HG03520 (cell line): Measurements from ENCODE around the gene KCNN3.

ENCODE experiments used
- ATAC-seq: cut with Tn5 transposase; IDR thresholded peaks from one replicate; pipeline ENCODE4 v1.9.1; 2021; ENCODE audit warnings: mild to moderate bottlenecking, moderate library complexity; ENCODE audit not compliant: unreplicated experiment

Gene KCNN3

DNA sequence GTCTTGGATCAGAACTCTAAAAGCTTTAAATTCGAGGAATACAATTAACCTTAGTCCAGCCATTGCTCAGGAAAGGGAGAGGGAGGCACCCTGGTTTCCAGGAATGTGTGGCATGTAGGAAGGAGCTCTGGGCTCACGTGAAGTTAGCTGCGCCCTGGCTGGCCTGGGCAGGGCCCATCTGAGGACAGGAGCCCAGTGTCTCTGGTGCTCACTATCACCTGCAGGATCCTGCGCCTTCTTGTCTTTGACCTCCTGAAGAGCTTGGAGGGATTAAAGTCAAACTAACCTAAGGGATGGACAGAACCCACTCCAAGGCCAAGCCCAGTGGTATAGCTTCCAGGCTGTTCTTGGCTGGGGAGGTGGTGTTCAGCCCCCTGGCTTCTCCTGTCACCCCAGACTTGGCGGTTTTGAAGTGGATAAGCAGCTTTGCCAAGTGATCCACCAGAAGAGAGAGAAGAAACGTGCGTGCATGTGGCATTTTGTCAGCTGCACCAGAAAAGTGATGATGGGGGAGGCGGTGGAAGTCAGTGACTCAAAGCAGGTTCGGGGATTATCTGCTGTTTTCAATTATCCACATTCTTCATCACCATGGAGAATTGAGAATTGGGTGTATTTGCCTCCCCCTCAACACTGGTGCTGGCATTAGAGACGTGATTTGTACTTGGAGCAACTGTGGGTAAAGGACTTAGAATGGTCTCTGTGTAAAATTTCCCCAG lies 11.9 kb upstream of the KCNN3 start:
- ATAC-seq, result no peak

DNA sequence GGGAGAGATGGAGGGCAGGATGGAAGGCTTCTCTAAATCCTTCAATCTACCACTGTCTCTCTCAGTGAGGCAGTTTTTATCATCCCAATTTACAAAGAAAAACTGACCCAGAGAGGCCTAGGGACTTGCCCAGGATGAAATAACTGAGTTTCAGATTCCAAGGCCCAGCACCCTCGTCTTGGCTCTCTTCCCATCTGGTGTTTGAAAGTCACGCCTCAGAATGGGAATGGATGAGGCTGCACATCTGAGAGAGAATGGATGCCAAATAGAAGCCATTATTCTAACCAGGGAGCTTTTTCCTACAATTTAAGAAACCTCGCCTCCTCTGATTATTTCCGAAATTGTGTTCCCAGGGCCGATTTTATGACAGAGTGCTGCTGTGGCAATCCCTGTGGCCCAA lies 10.6 kb upstream of the KCNN3 start:
- no peak for ATAC-seq

DNA sequence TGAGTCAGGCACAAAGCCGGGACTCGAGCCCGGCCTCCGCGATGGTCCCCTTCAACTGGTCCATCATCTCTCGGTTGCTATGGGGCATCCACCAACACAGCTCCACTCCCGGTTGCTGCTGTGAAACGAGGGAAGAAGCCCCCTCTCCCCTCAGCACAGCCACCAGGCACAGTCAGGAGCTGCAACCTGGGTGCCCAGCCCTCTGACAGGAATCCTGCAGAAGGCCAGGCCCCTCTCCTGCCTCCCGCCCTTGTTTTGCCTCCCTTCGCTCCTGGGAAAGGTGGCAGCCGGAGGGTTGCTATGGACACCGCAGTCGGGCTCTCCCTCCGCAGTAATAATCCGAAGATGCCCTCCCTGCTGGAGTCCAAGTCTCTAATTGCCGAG lies 8.9 kb upstream of the KCNN3 start:
- no peak for ATAC-seq

DNA sequence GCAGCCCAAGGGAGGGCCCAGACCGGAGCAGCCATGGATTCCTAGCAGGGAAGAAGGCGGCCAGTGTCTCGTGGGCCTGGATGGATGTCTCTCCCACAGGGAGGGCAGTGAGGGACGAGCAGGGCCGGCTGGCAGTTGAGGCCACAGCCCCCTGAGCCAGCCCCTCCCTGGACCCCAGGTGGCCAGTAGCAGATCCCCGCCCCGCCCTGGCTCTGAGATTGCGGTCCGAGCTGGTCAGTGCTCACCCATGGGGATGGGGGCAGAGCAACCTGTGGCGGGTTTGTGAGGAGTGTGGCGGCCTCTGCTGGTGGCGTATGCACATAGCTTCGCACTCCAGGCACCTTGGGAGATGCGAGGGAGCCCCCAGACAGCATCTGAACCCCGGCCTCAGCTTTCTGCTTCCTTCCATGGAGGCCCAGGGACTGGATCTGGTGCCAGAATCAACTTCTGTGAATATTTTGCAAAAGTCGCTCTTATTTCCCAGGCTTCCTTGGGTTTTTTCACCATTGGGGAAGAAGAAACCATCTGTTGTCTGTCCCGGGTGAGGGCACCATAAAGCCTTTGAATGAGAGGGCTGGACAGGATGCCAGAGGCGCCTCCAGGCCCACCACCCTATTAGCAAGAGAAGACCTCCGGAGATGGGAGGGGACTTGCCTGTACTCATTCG lies 8.4 kb upstream of the KCNN3 start:
- peak; percentile 60 for ATAC-seq

DNA sequence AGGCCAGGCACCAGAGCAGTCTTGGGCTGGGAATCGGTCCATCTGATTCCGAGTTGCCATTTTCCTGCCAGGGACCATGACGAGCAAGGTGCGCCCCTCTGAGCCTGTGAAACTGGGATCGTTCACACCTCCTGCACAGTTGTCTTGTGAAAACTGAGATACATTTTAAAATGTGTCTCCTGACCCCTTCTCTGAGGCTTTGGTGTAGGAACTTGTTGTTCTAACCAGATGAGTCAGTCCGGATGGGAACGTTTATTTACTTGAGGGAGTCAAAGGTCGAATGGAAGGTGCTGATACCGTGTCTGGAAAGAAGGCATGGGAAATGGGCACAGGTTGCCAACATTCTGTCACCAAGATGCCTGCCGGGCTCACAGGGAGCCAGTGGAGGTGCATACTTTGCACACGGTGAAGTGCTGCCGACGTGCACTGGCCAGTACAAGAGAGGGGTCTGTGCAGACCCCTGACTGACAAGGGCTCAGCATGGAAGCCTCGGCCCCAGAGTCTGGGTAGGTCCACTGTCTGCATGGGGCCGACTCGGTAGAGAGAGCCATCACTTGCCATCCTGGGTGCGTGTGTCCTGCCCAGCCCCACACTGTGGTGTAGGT lies 7.4 kb upstream of the KCNN3 start:
- ATAC-seq, result no peak

DNA sequence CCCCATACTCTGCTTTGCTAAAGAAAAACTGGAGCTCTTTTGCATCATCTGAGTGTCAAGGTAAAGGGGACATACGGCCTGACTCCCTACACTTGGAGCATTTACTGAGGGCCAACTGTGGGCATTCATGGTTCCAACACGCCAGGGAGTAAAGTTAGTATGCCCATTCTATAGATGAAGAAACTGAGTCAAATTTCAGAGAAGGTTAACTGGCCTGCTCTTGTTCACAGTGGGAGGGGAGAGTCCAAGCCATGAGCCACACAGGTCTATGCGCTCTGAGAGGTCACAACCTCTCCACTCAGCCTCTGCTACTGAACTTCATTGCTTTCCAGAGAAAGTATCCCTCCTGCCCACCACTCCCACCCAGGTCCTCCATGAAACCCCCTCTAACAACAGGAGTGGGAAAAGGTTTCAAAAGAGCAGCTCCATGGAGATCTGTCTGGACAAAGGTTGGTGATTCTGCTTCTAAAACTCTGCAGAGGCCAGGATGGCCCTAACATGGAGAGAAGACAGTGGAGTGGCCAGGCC lies 6.8 kb upstream of the KCNN3 start:
- ATAC-seq, result no peak

DNA sequence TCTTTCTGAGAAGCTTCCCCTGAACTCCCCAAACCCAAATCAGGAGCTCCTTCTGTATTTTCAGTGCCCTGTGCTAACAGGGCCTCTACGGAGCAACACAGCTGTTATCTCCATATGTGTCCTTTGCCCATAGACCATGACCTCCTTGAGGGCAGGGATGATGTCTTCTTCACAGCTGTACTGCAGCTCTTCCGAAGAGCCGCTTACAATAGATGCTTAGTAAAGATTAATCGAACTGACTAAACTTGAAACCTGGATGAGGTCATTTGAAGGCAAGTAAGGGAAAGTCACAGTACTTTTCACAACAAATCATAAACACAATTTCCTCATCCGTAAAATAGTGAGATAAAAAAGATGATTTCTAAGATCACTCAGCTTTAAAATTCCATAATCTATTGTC lies 4.4 kb upstream of the KCNN3 start:
- no peak for ATAC-seq

DNA sequence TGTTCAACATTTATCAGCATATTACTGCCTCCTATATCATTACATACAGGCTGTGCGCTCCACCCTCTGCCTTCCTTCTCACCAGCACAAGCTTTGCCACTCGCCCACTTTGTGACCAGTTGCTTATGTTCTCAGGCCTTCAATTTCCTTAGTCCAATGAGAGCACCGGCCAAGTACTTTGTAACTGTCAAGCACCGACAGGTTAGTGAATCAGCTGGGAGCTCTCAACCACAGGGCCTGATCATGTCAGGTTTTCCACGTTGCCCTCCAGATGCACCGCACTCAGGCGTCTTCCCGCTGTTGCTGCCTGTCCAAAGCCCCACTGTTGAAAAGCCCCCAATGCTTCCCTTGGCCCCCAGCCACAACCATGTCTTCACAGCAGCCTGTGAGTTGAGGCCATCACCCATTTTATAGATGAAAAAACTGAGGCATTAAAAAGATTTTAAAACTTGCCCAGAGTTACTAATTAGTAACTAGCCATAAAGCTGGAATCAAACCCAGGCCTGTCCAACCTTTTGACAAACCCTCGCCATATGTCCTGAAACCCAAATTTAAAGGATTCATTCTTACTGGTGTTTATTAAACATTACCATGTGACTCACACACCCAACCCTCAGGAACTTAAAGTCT lies 3.4 kb upstream of the KCNN3 start:
- no peak for ATAC-seq

DNA sequence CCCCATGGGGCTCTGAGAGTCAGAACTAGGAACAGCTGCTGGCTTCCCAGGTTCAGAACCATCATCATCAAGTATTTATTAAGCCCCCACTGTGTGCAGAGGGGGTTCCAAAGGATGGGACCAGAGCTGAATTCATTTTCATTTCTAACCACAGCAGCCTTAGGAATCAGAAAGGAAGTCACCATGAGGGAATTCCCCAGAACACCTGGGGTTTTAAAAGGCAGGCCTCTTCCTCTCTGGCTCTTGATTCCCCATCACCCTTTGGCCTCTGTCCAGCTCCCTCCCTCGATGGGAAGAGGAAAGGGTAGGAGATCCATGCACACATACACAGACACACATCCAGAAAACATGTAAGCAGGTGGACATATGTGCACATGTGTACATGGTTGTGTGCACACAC lies 1.3 kb upstream of the KCNN3 start:
- ATAC-seq, result no peak

DNA sequence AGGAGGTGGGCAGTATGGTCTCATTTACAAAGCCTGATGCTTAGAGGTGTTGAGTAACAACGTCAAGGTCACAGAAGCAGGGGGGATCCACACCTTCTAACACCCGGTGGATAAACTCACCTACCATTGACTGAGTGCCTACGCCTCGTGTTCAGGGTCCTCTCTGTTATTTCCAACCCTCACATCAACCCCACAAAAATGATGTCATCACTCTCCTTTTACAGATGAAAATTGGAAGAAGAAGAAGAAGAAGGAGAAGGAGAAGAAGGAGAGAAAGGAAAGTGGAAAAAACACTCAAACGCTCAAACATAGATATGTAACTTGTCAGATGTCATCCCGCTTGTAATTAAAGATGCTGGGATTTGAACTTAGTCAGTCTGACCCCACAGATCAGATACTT lies 653 bp upstream of the KCNN3 start:
- ATAC-seq, result no peak

DNA sequence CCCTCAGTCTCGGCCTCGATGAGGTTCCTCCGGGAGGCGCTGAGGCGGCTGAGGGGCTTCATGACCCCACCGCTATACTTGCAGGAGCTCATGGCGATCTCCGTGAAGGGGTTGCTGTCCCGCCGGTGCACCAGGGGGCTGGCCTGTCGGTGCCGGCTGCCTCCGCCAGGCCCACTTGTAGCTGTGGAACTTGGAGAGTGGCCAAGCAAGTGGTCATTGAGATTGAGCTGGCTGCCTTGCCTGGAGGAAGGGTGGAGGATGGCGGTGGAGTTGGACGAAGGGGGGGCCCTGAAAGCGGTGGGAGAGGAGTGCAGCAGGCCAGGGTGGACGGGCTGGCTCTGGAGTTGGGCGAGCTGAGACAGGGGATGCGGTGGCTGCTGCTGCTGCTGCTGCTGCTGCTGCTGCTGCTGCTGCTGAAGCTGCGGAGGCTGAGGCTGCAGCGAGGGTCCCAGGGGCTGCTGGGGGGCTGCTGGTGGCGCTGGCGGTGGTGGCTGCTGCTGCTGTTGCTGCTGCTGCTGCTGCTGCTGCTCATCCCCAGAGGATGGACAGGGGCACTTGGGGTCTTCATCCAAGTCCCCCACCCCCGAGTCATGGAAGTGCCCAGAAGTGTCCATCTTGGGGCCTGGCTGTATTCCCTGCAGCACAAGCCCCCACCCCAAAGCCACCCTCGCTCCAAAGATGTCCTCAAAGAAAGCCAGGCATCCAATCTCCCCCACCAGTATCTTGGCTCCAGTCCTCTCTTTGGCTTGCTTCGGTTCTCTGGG lies 548 bp downstream of the KCNN3 start:
- no peak for ATAC-seq

DNA sequence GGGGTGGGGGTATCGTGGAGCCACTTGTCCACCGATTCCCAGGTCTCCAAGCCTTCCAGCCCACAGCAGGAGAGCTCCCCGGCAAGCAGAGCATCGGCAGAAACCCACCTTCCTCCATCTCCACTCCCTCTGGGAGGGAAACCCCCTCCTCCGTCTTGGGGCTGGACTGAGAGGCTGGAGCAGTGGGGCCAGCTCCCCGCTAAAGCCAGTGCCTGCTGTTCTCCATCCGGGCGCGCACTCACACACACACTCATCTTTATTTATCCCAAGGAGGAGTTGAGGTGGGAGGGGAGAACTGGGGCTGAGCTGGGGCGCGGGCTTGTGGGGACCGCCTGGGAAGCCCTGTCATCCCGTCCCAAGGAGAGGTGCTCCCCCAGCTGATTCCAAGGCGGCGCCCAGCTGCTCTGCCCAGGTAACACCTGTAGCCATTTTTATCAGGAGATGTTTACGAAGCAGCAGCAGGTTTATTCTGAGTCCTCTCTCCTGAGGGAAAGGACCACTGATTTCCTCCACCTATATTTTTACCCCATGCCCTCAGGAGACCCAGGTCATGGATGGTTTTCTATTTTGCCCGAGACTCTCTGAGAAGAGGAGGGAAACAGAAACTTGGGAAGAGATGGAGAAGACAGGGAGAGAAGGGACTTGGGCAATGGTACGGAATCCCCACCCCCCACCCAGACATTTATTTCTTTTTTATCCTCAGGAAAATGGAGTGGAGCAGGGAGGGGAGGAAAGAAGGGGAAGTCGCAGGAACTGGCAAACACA lies 2.1 kb downstream of the KCNN3 start:
- no peak for ATAC-seq

DNA sequence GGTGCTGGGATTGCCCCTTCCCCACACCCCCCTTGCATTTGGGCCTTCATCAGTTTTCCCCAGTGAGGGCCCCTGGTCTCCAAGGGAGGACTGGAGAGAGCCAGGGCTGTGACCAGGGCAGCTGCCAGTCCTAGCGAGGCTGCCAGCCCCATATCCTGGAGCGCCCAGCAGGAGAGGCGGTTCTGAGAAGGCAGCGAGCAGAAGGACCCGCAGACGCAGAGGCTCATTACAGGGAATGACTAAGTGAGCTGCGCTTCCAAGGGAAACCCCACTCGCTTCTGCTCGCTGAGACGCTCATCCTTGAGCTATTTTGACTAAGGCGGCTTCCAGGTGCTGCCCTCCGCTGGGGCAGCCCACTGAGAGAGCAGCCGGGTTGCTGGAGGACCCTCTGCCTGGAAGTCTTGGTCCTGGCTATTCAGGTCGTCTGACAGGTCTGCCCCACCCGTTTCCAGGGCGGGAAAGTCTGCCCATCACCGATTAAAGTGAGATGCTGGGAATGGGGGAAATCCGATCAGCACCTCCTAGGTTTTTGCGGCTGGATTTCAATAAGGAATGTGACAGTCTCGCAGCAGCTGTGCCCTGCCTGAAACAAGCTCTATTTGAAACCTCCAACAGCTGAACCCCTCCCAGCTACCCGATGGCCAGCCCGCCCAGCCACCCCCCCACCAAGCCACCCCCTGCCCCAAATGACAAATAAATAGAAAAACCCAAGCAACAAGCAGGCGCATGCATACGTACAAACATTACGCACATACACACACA lies 2.8 kb downstream of the KCNN3 start:
- ATAC-seq, result no peak

DNA sequence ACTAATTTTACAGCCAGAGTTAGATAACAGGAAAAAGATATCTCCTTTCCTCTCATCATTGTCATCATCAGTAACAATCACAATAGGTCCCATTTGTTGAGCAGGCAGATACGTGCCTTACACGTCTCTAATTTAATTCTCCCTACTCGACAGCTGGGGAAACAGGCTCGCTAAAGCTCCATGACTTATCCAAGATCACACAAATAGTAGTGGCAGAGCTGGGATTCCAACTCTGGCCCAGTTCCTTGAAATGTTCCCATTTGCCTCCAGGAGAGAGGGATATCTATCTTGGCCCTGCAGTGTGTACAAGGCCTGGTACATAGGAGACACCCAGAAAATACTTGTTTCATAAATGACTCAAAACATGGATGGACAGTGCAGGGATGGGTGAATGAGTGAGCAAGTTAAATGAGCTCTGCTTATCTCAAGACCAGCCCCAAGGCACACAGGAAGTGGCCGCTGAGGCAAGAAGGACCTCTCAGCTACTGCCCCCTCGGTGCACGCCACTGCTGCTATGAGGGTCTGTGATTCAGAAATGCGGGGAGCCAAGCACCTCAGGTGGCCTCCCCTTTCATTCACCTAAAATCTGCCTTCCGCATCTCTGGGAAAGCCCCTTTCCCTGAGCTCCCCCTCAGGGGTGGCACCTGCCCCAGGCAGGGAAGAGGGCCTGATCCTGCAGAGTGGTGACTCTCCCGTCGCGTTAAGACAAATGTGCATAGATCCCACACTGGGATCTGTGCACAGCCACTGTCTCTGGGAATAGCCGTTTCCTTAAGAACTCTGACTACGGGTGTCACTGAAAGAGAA lies 3.6 kb downstream of the KCNN3 start:
- no peak for ATAC-seq

DNA sequence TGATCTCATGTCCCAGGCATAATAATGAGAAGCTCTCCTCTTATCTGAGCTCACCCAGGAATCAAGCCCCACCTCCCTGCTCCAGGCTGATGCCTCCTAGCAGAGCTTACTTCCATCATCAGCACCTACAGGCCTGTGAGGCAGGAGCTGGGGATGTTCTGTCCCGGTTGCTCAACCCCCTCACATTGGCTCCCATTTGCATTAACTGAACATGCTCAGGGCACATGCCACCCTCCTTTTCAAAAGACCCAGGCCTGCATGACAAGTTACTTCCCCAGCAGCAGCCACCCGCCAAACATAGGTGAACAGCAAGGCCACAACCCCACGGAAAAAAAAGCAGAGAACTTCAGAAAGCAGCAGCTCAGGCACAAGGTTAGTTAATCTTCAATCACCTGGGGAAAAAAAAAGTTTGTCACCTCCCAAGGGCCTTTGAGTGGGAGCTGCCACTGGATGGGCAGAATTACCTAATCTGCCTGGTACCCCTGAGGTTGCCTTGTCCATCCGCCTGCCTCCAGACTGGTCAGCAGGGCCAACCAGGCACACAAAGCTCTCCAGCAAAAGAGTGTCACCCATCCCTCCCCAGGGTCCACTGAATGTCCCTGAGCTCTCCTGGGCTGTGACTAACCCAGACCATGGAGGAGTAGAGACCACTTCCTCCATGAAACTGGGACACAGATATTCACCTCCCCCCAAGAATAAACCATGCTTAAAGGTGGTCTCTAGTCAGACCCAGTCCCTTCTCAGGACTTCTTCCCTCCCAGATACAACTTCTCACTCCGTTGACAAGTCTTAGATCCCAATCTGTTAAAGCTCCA lies 4.4 kb downstream of the KCNN3 start:
- no peak for ATAC-seq

DNA sequence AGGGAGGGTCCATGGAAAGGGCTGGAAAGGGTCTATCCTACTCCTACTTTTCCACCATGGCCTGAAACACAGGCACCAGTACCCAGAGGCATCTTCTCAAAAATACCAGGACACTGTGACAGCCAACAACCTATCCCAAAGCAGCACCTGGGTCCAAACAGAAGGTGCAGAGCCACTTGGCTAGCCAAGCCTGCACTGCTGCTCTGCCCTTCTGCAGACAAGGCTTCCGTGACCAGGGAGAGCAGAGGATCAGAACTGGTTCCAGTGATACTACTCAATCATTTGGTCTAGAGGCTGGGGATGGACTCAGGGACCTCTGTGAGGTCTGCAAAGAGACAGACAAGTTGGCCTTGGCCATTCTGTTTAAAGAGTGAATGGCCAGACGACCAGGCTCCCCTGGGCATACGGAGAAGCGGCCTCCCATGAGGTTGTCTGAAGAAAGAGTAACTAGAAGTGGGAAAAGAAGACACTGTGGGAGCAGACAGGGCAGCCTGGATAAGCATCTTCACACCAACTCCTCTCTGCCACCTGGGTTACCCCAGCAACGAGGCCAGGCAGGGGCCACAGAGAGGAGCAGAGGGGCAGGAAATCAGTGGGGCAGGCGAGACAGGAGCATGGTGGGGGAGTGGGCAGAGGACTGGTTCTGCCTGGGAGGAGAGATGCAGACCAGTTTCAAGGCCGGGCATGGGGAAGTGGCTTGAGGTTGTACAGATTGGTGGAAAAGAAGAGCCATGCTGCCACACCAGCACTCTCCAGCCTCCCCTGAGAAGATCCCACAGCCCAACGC lies 5.7 kb downstream of the KCNN3 start:
- ATAC-seq, result no peak
